GM18909 (cell line): Measurements from ENCODE around the gene NEB.

ENCODE experiments used
- ATAC-seq: cut with Tn5 transposase; IDR thresholded peaks from one replicate; pipeline ENCODE4 v1.9.1; 2021; ENCODE audit warnings: mild to moderate bottlenecking; ENCODE audit not compliant: unreplicated experiment, poor library complexity

The NEB gene

DNA sequence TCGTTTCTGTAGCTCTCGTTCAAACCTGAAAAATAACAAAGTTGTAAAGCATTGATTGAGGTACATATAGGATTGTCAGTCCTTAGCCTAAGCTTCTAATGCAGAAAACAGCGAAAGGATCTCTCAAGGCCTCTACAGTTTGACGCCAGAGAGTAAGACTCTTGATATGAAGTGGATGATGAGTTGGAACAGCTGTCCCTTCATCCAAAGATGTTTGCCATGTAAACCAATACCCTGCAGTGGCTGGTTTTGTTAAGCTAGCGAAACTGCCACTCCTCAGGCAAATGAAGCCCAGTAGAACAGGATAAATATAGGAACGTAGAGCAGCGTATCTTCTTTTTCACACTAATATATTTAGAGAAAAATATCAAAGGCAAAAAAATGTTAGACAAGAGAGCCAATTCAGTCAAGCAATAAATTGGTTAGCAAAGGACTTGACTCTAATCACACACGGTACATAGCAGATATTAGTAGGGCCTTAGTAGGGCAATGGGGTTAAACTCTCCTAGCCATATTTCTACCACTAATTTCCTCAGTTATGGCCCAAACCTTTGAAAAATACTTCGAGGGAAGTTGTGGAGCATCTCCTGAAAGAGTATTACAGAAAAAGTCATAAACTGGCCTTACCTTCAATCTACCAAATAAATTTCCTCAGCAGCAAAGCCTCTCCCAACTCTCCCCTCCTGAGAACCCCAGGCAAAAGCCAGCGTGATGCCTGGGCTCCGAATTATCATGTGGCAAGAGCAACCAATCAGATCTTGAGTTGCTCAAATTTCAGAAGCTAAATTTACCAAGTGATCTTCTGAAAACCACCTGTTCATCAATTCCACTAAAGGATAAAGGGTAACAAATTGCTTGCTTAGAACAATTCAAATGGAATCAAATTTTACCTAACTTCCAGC, at the start of gene NEB:
Gene NEB (minus strand): TSS at position 706 of the 902 bp plus-strand sequence. CDS start 1,320 bp downstream, outside the sequence.
- no peak for ATAC-seq

DNA sequence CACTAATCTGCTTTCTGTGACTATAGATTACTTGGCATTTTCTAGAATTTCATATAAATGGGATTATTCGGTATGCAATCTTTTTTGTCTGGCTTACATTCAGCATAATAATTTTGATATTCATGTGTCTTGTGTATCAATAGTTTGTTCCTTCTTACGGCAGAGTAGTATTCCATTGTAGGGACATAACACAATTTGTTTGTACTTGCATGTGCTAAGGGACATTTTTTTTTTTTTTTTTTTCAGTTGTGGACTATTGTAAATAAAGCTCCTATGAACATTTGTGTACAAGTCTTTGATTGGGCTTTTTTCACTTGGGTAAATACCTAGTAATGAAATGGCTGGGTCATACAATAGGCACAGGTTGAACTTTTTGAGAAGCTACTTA, 48.9 kb upstream of the NEB start:
- no peak for ATAC-seq

GRCh38 chr2:151782378-151783132, 48.3 kb upstream of the NEB start:
- ATAC-seq, result no peak

DNA sequence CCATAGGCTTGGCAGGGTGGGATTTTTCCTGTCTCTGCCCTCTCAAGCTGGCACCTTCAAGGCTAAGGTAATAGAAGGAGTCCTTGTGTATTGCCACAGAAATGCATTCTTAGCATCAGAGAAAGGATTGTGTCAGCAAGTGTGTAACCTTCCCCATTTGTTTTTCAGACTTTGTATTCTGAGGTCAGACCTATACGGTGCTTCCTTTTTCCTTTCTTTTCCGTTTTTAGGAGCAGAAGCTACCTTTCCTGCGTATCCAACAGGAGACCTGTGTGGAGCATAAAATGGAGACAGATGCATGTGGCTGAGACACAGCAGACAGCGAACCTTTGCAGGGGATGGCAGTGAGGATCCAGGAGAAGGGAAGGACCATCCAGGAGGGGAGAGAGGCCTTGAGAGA, 47.4 kb upstream of the NEB start:
- ATAC-seq, result no peak

DNA sequence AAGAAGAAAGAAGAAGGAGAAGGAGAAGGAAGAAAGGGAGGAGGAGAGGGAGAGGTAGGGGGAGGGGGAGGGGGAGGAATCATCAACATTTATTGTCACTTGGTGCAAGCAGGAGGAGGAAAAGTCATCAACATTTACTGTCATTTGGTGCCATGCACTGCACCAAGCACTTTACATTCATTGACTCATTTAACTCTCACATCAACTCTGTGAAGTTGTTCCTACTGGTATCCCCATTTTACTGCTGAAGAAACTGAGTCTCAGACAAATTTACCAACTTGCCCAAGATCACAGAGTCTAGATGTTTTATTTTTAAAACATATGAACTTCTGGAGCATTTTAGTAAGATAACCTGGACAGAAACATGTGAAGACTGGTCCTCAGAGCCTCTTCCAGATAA, 46.7 kb upstream of the NEB start:
- ATAC-seq, result no peak

DNA sequence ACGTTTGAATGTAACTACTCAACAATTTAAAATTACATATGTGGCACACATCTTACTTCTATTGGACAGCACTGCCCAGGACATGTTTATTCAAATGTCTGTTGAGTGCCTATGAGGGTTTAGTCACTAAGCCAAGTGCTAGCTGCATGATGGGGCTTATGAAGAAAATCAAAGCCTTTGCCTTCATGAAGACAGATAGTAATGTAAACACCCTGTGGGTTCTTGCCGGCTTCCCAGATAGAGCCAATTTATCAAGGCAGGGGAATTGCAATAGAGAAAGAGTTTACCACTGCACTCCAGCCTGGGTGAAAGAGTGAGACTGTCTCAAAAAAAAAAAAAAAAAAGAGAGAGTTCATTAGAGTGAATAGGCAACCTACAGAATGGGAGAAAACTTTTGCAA, 43.7 kb upstream of the NEB start:
- no peak for ATAC-seq

- ATAC-seq, result no peak
Observed at GRCh38 chr2:151777487-151777886, 43.2 kb upstream of the NEB start.

GRCh38 chr2:151776367-151776766, 42.1 kb upstream of the NEB start:
- no peak for ATAC-seq

- ATAC-seq, result no peak
Observed at GRCh38 chr2:151775057-151775740, 40.9 kb upstream of the NEB start.

DNA sequence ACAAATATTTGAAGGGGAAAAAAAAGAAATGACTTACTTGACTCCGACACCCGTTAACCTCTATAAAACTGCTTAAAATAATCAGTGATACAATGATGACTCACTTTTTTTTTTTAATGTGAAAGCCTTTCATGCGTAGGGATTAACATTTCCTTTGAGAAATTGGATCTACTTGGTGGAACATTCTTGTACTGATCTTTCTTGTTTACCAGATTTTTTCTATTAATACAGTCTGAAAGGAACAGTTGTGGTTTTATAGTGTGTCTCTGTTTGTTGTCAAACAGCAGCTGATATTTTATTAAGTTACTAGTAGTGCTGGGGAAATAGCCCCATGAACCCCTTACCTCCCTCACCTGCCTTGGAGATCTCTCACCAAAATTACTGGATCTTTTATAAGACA, 40.2 kb upstream of the NEB start:
- ATAC-seq, result no peak

DNA sequence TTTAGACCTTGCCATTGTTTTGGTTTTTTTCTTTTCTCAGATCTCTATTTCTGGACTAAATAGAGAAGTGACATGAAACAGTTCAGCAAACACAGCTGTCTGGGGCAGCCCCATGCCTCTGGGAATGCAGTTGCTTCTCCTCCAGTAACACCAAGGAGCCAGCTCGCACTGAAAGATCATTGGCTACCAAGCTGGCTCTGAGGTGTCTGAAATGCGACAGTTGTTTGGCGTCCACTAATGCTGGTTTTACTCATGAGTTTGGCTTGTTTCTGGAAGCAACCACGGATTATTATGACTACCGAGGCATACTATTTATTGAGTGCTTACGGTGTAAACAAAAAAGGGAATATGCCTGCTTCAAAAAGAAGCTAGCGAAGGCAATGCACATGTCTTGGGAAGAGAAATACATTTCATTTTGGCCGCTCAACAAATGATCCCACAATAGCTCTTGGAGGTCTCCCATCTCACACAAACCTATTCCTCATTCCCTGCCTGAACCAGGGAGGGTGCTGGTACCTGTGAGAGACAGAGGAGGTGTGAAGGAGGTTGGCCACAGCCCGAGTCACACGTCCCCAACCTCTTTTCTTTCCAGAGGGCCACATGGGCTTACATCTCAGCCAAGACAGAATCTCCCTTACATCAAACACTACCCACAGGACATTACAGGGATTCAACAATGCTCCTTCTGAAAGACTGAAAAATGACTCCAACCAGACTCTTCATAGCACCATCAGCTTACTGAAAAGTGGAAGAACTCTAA, 37.5 kb upstream of the NEB start:
- ATAC-seq, result peak; percentile 96

GRCh38 chr2:151770995-151771394, 36.7 kb upstream of the NEB start:
- peak; percentile 34 for ATAC-seq

GRCh38 chr2:151769606-151770005, 35.3 kb upstream of the NEB start:
- ATAC-seq, result no peak

DNA sequence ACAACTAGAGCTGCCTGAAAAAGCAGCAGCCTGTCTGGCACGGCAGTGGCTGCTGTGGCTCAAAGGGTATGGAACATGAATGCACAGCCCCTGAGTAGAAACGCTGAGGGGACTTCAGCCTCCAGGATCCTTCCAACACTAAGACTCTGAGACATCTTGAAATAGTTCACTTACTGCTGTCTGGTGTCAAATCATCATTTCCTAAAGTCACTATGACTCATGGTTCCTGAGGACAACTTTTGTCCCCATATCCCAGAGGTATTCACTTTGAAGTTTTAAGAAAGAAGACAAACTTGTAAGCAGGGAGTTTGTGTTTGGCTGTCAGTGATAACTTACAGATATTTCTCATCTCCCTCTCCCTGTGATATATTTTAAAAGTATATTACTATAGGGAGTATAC, 33.3 kb upstream of the NEB start:
- no peak for ATAC-seq

GRCh38 chr2:151766437-151767153, 32.3 kb upstream of the NEB start:
- peak; percentile 54 for ATAC-seq

DNA sequence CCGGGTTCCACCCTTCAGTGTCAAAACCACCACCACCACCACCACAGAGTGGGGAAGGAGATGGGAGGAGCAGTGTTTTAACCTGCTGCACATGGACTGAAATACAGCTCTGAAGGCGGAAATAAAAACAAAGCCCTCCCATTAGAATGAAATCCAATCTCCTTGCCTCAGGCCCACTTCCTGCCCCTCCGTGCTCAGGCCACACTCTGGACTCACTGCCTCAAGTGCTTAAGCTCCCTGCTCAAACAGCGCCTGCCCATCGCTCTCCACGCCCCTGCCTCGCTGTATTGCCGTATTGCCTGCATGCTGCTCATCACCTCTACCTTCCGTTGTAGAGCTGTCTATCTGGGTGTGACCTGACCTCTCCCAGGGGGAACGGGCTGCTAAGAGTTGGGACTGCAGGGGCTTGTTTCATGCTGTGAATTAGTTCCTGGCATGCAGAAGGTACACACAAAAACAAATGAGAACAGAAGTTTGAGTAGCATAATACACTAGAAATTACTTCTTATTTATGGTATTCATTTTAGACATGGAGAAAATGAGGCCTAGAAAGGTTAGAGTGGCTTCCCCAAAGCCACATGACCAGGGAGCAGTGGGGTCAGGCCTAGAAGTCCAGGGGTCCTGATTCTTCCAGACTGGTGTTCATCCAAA, 31.6 kb upstream of the NEB start:
- peak; percentile 51 for ATAC-seq

DNA sequence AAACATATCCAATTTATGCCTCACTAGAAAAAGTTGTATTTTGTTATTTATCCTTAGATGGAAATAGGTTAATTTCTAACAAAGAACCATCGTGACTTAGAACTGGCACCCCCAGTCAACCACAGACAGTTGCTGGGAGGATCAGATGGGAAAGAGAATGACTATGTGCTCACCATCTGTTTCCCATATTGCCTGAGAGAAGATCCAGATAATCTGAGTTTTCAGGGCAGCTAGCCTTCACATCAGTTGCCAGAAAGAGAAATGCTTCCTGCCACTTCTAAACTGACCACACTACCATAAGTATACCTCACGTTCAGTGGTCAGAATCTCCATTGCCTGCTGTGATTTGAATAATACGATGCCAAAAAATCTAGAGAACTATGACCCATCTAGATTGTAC, 28.4 kb upstream of the NEB start:
- no peak for ATAC-seq

- ATAC-seq, result no peak
Observed at GRCh38 chr2:151761687-151762086, 27.4 kb upstream of the NEB start.

DNA sequence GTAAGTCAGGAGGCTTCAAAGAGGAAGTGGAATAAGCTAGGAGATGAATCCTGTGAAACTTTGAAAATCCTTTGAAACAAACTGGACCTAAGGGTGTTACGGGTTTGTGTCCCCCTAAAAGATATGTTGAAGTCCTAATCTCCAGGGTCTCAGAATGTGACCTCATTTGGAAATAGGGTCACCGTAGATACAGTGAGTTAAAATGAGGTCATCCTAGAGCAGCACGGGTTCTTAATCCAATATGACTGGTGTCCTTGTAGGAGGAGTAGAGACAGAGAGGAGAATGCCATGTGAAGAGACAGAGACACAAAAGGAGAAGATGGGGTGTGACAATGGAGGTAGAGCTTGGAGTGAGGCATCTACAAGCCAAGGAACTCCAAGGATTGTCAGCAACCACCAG, 26.9 kb upstream of the NEB start:
- ATAC-seq, result no peak
